Right lobe of liver (tissue), 6 donors: Measurements from ENCODE around the gene TLE1. TPM values are rescaled to one million over a fixed set of nuclear protein-coding genes. Genes with fewer than 3 reads are reported as not detected.

ENCODE experiments used
- ATAC-seq, 4 donors: fragments of 200-7000 bp; cut with Tn5 transposase; one replicate each; pipeline ENCODE4 v1.9.1; 2020; ENCODE audit warnings: mild to moderate bottlenecking in 4 of 4, moderate library complexity in 4 of 4
- DNase-seq, 3 donors: peaks; one replicate each; pipeline ENCODE4 v3.0.0-alpha.2; 2020
- H3K27ac ChIP-seq, 3 donors: fragments of 200-600 bp; one replicate each; pipeline ENCODE4 v1.8.0; 2022
- H3K27me3 ChIP-seq, 2 donors: fragments of 200-600 bp; one replicate each; pipeline ENCODE4 v1.8.0; 2022
- H3K36me3 ChIP-seq, 4 donors: fragments of 200-600 bp; sonication (generic) in 1 of 4; one replicate each; pipeline versions ENCODE4 v1.5.1 to v1.8.0; 2017 to 2022; ENCODE audit warnings: control low read depth in 1 of 4
- H3K4me1 ChIP-seq, 4 donors: fragments of 200-600 bp; sonication (generic) in 1 of 4; one replicate each; pipeline versions ENCODE4 v1.5.1 to v1.8.0; 2017 to 2022; ENCODE audit warnings: control low read depth in 1 of 4
- H3K4me3 ChIP-seq, 3 donors: fragments of 200-600 bp; one replicate each; pipeline ENCODE4 v1.8.0; 2022
- H3K9me3 ChIP-seq, 4 donors: fragments of 200-600 bp; sonication (generic) in 1 of 4; one replicate each; pipeline versions ENCODE4 v1.5.1 to v1.8.0; 2017 to 2022; ENCODE audit warnings: control low read depth in 1 of 4
- CTCF ChIP-seq, 4 donors: fragments of 200-600 bp in 3 of 4; fragments of 450-650 bp in 1 of 4; IDR thresholded peaks; one replicate each; pipeline versions ENCODE4 v1.5.1 to v1.8.0; 2016 to 2022; ENCODE audit warnings: antibody characterized with exemption in 4 of 4, mild to moderate bottlenecking in 2 of 4
- POLR2A ChIP-seq: fragments of 450-650 bp; IDR thresholded peaks from one replicate; pipeline ENCODE4 v1.6.1; 2017; ENCODE audit warnings: antibody characterized with exemption, mild to moderate bottlenecking
- WGBS: methylation state at CpG from one replicate; pipeline ENCODE4 v1.1.6; 2018; ENCODE audit warnings: low coverage, low lambda C conversion rate; ENCODE audit not compliant: insufficient coverage; ENCODE audit errors: missing lambda C conversion rate; 5-methylcytosine and 5-hydroxymethylcytosine counted together
- intact Hi-C, 2 donors: fragments of 100-400 bp; cut with DNase I; formaldehyde crosslinking; loops; one replicate each; pipeline versions ENCODE4 v1.11.2 to v1.14.1; 2022
- total RNA-seq, 6 experiments: library from RNA; depleted of rRNA in 2 of 6; stranded (reverse); fragments of >200 nt in 2 of 6; fragmentation: NEBNext Ultra II Directional in 3 of 6; extraction: Animal tissue kit (Norgen Biotek cat#: 25700) in 3 of 6; gene quantifications; one replicate each; pipeline versions ENCODE4 v1.1.0 to v1.2.4, GENCODE V29; 2016 to 2023
- donor health status: DM: no; HTN: yes; CAD: no.
- donor health status: DM: no; HTN: no; CAD: no.
- donor health status: DM: no; HTN: no; CAD: no.
- donor health status: DM: no; HTN: yes; CAD: no.
- donor health status: DM: no; HTN: yes; CAD: no.

TLE1 gene
- total RNA-seq, 6 experiments from 2014 or later = 31.9 to 62.9 (median 58.0) TPM

GRCh38 chr9:81656871-81657337, 32.4 kb downstream of the TLE1 start:
- 43% methylated on average over 1 of the region's 1 CpG for WGBS
- Histone ChIP-seq H3K9me3 (no peaks in the 10 kb centered on the region), H3K4me3 (no peak overlapping the region), H3K27me3 (no peaks in the 10 kb centered on the region), H3K27ac (no peak overlapping the region), H3K4me1 (peaks cover 0 to 23% (median 0%) of the 10 kb centered on the region in 4 donors), H3K36me3 (peaks cover 0 to 9% (median 2%) of the 10 kb centered on the region in 4 donors)
- TF ChIP-seq POLR2A (no peak), CTCF (IDR thresholded peaks at IDR 0.05) (no peak)
- DNase-seq (no peak), ATAC-seq (peak in 3 of 4 donors; percentile 56 to 82 (median 74))
- intact Hi-C loops = no loop called here

- Histone ChIP-seq H3K4me3 (no peak overlapping the region), H3K27me3 (no peaks in the 10 kb centered on the region), H3K27ac (no peak overlapping the region), H3K36me3 (peaks cover 0 to 17% (median 4%) of the 10 kb centered on the region in 4 donors), H3K9me3 (no peaks in the 10 kb centered on the region), H3K4me1 (peaks cover 0 to 23% (median 0%) of the 10 kb centered on the region in 4 donors)
- DNase-seq (no peak), ATAC-seq (peak; percentile 36 to 66 (median 58))
- 17% methylated on average over 3 of the region's 3 CpGs for WGBS
- intact Hi-C loops = no loop called here
- TF ChIP-seq POLR2A = no peak
- no peak for TF ChIP-seq CTCF (IDR thresholded peaks at IDR 0.05)
Observed at GRCh38 chr9:81656004-81656403, 33.3 kb downstream of the TLE1 start.

GRCh38 chr9:81653240-81653639, 36.1 kb downstream of the TLE1 start:
- Histone ChIP-seq H3K4me3 (no peak overlapping the region), H3K9me3 (no peaks in the 10 kb centered on the region), H3K27ac (no peak overlapping the region), H3K36me3 (peaks cover 0 to 36% (median 10%) of the 10 kb centered on the region in 4 donors), H3K4me1 (peaks cover 0 to 23% (median 0%) of the 10 kb centered on the region in 4 donors), H3K27me3 (no peaks in the 10 kb centered on the region)
- ATAC-seq = no peak
- no peak for DNase-seq
- intact Hi-C loops = no loop called here
- no peak for TF ChIP-seq CTCF (IDR thresholded peaks at IDR 0.05)
- TF ChIP-seq POLR2A = no peak
- 97% methylated on average over 3 of the region's 3 CpGs for WGBS

- no peaks in the 10 kb centered on the region for H3K9me3 ChIP-seq
- intact Hi-C loops = no loop called here
- no peaks in the 10 kb centered on the region for H3K27me3 ChIP-seq
- ATAC-seq = no peak
- peaks cover 0 to 19% (median 0%) of the 10 kb centered on the region in 4 donors for H3K4me1 ChIP-seq
- TF ChIP-seq POLR2A (no peak), CTCF (IDR thresholded peaks at IDR 0.05) (no peak)
- WGBS = 77% methylated on average over 7 of the region's 7 CpGs
- peaks cover 0 to 36% (median 10%) of the 10 kb centered on the region in 4 donors for H3K36me3 ChIP-seq
- DNase-seq = no peak
- H3K27ac ChIP-seq = no peak overlapping the region
- no peak overlapping the region for H3K4me3 ChIP-seq
Observed at GRCh38 chr9:81652058-81652687, 37.2 kb downstream of the TLE1 start.
